Stomach (tissue), 4 donors: ENCODE results near the gene RPL5.

Experiments used
- EP300 ChIP-seq: sonication (generic); formaldehyde crosslinking; IDR thresholded peaks from one replicate; pipeline ENCODE4 v1.6.1; 2017; ENCODE audit warnings: antibody characterized with exemption
- POLR2A ChIP-seq, 4 donors: fragments of 450-650 bp; IDR thresholded peaks; one replicate each; pipeline ENCODE4 v1.6.1; 2016; ENCODE audit warnings: antibody characterized with exemption in 4 of 4, control low read depth in 2 of 4, mild to moderate bottlenecking in 1 of 4, moderate library complexity in 1 of 4
- TF ChIP-seq, protein P1 (sequence below), 7 experiments: fragments of 450-650 bp in 4 of 7; fragments of 200-600 bp in 3 of 7; sonication (generic) in 3 of 7; IDR thresholded peaks; one replicate each; pipeline ENCODE4 v1.5.1; 2016 to 2019; ENCODE audit warnings: antibody characterized with exemption in 7 of 7, control low read depth in 2 of 7, mild to moderate bottlenecking in 1 of 7

DNA sequence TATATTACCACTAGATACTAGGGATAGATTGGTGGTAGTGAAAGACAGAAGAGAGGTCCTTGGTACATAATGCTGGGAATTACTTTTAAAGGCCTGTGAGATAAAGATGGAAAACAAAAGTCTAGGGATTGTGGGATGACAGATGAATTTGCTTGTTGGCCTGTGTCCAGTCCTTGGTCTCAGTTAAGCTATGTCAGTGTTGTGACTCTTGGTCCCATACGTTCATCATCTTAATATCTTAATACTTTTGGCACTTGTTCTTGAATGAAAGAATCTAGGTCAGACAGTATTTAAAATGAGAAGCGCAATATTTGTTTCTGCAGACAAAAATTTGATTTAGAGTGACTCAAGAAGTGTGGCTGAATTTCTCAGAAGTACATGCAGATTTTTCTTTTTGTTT lies 7.6 kb downstream of the RPL5 start:
- TF ChIP-seq, protein P1, sequence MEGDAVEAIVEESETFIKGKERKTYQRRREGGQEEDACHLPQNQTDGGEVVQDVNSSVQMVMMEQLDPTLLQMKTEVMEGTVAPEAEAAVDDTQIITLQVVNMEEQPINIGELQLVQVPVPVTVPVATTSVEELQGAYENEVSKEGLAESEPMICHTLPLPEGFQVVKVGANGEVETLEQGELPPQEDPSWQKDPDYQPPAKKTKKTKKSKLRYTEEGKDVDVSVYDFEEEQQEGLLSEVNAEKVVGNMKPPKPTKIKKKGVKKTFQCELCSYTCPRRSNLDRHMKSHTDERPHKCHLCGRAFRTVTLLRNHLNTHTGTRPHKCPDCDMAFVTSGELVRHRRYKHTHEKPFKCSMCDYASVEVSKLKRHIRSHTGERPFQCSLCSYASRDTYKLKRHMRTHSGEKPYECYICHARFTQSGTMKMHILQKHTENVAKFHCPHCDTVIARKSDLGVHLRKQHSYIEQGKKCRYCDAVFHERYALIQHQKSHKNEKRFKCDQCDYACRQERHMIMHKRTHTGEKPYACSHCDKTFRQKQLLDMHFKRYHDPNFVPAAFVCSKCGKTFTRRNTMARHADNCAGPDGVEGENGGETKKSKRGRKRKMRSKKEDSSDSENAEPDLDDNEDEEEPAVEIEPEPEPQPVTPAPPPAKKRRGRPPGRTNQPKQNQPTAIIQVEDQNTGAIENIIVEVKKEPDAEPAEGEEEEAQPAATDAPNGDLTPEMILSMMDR (IDR thresholded peaks at IDR 0.05): no peak
- no peak for TF ChIP-seq POLR2A (IDR thresholded peaks at IDR 0.05)
- no peak for TF ChIP-seq EP300
